ENCODE results near the gene B3GNT7.
"Not testable (repeated sequence)": the region's sequence is repeated elsewhere in the genome, so short reads cannot be mapped to it uniquely, and the experiment has no call there.

Gene B3GNT7

DNA sequence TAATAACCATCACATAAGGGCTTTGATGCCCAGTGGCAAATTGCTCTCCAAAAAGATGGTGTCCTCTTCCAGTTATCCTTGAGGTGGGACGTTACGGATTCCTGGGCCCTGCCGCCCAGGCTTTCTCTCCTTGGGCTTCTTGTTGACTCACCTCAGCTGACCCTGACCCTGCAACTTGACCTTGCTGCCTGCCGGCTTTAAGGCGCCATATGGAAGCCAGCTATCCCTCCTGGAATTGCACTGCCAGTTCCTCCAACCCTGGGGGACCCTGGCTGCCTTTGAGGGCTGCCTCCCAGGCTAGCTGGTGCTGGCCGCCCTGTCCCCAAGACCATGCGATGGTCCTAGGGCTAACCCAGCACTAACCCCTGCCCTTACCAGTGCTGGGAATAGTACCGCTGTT, 28.3 kb upstream of the B3GNT7 start:
- no peak for DNase-seq (ENCODE audit: low spot score)

GRCh38 chr2:231369580-231370428, 25.7 kb upstream of the B3GNT7 start:
- DNase-seq (ENCODE audit: low spot score) = no peak

GRCh38 chr2:231370429-231370748, 25.1 kb upstream of the B3GNT7 start:
- no peak for DNase-seq (ENCODE audit: low spot score)

DNA sequence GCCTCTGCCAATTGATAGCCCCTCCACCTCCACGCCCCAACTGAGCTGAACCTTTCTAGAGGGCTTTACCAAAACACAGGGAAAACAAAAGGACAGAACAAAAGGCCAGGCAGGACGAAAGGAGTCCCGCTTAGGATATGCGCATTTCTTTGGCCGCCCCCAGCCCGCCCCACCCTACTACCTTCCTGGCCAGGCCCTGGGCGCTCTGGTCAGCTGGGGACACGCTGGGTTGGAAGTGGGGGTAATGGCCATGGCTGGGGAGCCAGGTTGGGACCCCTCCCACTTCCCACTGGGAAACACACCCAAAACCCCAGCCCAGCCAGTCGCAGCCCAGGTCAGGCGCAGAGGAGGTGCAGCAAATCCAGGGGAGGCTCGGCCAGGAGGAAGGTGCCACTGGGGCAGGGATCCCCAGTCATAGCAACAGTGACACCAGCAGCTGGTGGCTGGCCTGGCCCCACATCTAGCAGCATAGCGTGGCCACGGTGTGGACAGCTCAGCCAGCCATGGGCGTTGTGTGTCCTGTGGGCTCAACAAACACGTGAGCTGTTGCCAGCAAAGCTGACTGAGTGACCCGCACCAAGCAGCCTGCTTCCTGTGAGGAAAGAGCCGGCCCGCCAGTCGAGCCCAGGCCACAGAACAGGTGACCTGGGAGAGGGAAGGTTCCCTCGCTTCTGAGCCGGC, 24.6 kb upstream of the B3GNT7 start:
- no peak for DNase-seq (ENCODE audit: low spot score)

DNA sequence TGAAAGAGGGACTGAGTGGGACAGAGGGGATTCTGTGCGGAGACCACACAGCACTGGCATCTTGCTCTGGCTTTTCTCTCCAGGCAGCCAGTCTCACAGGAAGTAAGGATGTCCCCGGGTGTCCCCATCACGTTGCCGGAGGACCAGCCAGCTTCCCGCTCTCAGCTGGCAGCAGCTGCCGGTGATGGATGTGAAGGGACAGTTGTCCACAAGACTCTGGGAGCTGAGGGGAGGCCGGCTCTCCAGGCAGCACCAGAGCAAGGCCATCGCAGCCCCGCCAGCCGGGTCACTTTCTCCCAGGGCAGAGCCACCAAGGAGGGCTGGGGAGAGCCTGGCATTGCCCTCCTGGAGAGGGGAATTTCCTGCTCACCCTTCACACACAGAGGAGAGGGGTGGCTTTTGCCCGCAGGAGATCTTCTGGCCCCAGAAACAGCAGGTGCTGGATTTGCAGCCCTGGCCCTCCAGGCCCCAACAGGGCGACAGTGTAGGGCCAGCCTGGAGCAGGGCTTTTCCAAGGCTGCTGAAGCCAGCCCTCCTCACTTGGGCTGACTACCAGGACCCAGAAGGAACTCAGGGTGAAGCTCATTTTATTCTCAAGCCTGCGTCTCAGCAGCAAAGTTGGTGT, 24.0 kb upstream of the B3GNT7 start:
- DNase-seq (ENCODE audit: low spot score) = no peak

GRCh38 chr2:231372326-231372725, 23.2 kb upstream of the B3GNT7 start:
- no peak for DNase-seq (ENCODE audit: low spot score)

DNA sequence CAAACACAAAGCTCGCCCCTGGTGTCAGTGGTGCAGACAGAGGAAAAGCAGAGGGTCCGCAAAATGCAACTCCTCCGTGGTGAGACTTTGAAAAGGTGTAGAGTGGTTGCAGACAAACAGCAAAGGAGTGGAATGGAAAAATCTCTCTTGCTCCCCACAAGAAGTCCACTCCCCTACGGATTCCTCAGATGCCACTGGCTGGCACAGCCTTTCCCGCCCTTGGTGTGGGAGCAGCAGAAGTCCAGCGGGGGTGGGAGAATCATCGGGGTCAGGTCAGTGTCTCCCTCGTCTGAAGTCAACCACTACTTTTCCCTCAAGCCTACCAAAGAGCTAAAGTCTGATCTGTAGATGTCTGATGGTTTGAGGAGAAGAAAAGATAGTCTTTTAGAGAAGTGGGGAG, 22.3 kb upstream of the B3GNT7 start:
- no peak for DNase-seq (ENCODE audit: low spot score)

DNA sequence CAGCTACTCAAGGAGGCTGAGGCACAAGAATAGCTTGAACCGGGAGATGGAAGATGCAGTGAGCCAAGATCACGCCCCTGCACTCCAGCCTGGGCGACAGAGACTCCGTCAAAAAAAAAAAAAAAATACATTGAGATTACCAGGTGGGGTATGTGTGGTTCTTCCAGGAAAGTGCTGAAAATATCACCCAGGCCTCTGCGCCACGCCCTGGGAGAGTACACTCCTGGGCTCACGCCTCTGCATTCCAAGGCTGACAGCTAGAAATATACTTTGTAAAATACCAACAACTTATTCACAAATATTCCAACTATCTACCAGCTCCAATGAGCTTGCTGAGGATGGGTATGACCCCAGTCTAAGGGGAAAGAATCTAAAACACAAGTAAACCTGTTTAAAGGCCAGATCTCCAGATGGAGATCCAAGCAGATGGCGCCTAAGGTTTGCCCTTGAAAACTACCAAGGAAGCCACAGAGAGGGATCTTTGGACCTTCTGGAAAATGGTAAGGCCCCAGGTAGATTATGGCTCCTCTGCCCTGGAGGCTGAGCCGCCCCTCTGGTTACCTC, 21.6 kb upstream of the B3GNT7 start:
- DNase-seq (ENCODE audit: low spot score) = peak; percentile 45

DNA sequence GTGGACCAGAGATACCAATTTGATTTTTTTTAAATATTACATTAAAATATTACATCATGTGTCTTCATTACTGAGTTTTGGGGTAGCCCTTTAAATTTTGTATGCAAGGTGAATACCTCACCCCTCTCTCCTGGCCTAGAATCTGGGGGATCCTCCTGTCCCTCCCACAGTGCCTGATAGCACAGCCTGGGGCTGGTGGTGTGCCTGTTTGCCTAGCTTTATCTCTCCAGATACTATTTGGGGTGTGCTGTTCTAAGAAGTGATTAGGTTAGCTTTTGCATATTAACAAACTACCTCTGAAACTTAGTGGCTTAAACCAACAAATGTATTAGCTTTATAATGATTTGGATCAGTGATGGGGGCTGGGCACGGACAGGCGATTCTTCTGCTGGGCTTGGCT, 20.7 kb upstream of the B3GNT7 start:
- DNase-seq (ENCODE audit: low spot score) = no peak

- DNase-seq (ENCODE audit: low spot score) = not testable (repeated sequence)
Measured at GRCh38 chr2:231375994-231376615, 19.4 kb upstream of the B3GNT7 start.

- DNase-seq (ENCODE audit: low spot score) = no peak
Measured at GRCh38 chr2:231376857-231377256, 18.7 kb upstream of the B3GNT7 start.

DNA sequence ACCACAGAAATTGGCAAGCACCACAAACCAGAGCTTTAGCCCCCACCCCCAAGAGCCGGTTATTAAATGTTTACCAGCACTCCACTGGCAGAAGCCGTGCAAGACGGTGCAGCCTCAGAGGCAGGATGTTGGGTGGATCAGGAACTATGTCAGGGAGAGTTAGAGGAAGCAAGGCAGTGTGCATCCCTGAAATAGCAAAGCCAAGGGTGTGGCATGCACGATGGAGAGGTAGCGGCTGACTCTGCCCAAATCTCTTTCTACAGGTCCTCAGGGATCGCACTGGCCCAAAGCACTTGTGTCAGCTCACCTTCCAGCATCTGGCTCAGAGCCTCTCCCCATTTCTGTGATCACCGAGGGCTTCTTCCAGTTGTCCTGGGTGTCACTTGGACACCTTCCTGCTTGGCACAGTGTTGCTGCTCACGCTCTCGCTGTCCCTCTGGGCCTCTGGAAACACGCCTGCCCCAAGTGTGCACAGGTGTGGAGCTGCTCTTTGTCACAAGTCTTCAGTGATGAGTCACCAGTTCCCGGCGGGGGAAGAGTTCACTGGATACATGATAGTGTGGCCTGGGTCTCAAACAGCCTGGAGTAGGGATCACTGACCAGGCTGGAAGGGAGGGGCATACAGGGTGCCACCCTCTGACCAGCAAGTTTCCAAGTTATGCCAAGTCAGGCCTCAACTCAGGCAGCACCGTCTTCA, 17.3 kb upstream of the B3GNT7 start:
- no peak for DNase-seq (ENCODE audit: low spot score)

- DNase-seq (ENCODE audit: low spot score) = no peak
Measured at GRCh38 chr2:231379266-231380215, 16.0 kb upstream of the B3GNT7 start.

- DNase-seq (ENCODE audit: low spot score) = no peak
Measured at GRCh38 chr2:231380307-231380706, 15.2 kb upstream of the B3GNT7 start.

GRCh38 chr2:231380991-231381847, 14.3 kb upstream of the B3GNT7 start:
- DNase-seq (ENCODE audit: low spot score) = no peak

DNA sequence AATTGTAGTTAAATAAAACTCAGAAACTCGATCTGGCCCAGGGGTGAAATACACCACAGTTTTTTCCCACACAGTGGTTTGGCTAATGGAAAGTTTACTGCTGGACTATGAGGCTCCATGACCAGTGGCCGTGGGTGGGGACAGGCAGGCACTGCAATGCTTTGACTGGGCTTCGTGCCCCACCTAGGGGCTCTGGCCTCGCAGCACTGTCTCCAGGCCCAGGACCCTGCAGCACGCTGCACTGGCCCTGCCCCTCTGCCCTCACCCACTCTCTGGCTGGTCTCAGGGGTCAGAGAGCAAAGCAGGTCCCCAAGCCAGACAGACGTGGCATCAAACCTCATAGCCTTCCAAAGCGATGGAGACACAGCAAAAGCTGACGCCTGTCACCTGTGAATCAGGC, 13.4 kb upstream of the B3GNT7 start:
- no peak for DNase-seq (ENCODE audit: low spot score)

DNA sequence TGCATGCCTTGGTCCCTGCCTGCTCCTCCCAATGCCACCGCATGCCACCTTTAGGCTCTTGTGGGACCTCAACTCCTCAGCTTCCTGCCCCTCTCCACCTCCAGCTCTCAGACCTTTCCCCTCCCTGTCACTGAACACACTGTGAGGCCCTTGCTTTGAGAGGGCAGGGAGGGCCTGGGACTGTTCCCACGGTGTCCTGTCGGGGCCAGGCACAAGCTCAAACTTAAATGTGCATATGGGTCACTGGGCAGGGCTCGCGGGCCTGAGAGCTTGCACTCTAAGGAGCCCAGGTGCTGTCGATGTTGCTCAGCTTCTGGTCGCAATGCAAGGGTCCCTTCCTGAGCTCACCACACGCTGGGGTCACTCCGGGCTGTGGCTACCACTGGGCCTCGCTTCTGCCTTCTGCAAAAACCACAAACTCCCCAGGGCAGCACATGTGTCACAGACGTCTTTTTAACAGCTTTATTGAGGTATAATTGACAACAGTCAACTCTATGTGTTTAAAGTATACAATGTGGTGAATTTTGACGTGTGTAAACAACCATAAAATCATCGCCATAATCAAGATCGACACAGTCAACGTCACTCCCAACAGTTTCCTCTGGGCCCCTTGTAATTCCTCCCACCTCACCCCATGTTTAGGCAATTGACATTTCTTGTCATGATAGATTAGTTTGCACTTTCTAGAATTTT, 11.9 kb upstream of the B3GNT7 start:
- DNase-seq (ENCODE audit: low spot score) = no peak

DNA sequence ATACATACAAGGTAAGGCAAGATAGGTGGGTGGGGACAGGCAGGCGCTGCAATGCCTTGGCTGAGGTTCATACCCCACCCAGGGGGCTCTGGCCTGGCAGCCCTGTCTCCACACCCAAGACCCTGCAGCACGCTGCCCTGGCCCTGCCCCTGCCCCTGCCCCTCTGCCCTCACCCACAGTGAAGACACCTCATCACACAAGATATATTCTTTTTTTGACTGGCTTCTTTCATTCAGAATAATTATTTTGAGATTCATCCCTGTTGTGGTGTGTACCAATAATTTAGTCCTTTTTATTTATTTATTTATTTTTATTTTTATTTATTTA, 11.4 kb upstream of the B3GNT7 start:
- no peak for DNase-seq (ENCODE audit: low spot score)

- no peak for DNase-seq (ENCODE audit: low spot score)
Measured at GRCh38 chr2:231384970-231385369, 10.5 kb upstream of the B3GNT7 start.

All from LoVo (cell line).